ENCODE measurements around the gene NXPH1. TPM values are rescaled to one million over a fixed set of nuclear protein-coding genes. Genes with fewer than 3 reads are reported as not detected.

The NXPH1 gene
- total and polyA plus RNA-seq, 10 donors = not detected

DNA sequence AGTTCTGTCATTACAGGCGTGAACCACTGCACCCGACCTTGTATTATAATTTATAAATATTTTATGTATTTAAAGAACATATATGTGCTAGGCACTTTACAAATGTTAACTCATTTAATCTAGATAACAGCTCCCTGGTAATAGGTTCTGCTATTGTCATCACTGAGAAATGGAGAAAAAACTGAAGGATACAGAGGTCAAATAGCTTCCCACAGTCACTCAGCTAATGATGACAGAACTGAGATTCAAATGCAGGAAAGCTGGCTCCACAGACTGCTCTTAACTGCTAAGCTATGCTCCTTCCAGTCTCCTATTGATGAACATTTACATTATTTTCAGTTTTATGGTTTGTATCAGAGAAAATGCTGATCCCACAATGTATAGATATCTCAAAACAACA lies 28.9 kb downstream of the NXPH1 start:
- TF ChIP-seq POLR2AphosphoS5 (IDR thresholded peaks at IDR 0.05) (no peak), POLR2A (IDR thresholded peaks at IDR 0.05) (no peak)
- TF ChIP-seq, protein P1, sequence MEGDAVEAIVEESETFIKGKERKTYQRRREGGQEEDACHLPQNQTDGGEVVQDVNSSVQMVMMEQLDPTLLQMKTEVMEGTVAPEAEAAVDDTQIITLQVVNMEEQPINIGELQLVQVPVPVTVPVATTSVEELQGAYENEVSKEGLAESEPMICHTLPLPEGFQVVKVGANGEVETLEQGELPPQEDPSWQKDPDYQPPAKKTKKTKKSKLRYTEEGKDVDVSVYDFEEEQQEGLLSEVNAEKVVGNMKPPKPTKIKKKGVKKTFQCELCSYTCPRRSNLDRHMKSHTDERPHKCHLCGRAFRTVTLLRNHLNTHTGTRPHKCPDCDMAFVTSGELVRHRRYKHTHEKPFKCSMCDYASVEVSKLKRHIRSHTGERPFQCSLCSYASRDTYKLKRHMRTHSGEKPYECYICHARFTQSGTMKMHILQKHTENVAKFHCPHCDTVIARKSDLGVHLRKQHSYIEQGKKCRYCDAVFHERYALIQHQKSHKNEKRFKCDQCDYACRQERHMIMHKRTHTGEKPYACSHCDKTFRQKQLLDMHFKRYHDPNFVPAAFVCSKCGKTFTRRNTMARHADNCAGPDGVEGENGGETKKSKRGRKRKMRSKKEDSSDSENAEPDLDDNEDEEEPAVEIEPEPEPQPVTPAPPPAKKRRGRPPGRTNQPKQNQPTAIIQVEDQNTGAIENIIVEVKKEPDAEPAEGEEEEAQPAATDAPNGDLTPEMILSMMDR (IDR thresholded peaks at IDR 0.05 in 8 of 11, conservative IDR thresholded peaks at IDR 0.05 in 3 of 11) = no peak
- Histone ChIP-seq H3K4me3 (no peak overlapping the region), H3K36me3 (no peaks in the 10 kb centered on the region), H3K9me3 (no peaks in the 10 kb centered on the region), H3K4me1 (no peaks in the 10 kb centered on the region), H3K27ac (no peak overlapping the region), H3K27me3 (replicated peaks in 1 of 7) (peaks cover 0 to 12% (median 0%) of the 10 kb centered on the region in 7 donors)
- WGBS, 5 donors = 79 to 89% (median 82%) methylated on average over 2 of the region's 2 CpGs
- no peak for DNase-seq
- intact Hi-C loops (cut with DNase I; ENCODE audit: low total_unique reads) = no loop called here

DNA sequence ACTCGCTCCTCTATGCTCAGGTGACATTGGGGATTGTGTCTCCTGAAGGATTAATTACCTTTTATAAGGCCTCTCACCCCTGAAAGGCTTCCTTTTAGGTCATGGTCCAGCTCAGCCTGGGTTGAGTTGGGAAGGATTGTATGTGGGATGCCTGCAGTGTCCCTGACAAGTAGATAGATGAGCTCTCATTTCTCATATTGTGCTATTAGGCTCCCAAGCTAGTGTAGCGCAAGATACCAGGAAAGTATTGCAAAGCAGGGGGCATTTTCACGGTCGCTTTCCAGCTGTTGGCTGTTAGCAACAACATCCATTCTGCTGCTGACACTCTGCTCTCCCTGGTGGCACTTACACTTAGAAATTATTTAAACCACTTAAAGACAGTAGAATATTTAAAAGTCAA lies 31.9 kb downstream of the NXPH1 start:
- Histone ChIP-seq H3K4me3 (no peak overlapping the region), H3K36me3 (no peaks in the 10 kb centered on the region), H3K9me3 (no peaks in the 10 kb centered on the region), H3K4me1 (no peaks in the 10 kb centered on the region), H3K27me3 (replicated peaks in 1 of 7) (peaks cover 0 to 12% (median 0%) of the 10 kb centered on the region in 7 donors), H3K27ac (no peak overlapping the region)
- intact Hi-C loops (cut with DNase I; ENCODE audit: low total_unique reads) = no loop called here
- 48 to 78% (median 64%) methylated on average over 4 of the region's 4 CpGs for WGBS, 5 donors
- no peak for TF ChIP-seq POLR2A (IDR thresholded peaks at IDR 0.05)
- TF ChIP-seq, protein P1 (IDR thresholded peaks at IDR 0.05 in 8 of 11, conservative IDR thresholded peaks at IDR 0.05 in 3 of 11) = no peak
- TF ChIP-seq POLR2AphosphoS5 (IDR thresholded peaks at IDR 0.05) = no peak
- no peak for DNase-seq

DNA sequence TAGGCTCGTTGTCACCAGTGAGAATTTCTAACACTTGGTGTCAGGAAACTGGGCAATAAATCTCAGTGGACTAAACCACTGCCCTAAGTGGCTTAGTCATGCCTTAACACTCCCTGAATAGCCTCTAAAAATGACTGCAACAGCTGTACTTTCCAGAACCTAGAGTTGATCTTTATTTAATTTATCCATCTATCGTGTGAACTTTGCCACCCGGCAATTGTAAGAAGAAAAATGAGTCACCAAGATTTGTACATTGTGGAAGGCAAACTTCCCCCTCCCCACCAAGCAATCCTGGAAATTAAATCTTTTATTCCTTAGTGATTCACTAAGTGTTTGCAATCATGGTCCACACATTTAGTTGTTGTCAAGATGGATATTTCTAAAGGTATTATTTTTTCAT lies 47.1 kb downstream of the NXPH1 start:
- H3K27ac ChIP-seq = no peak overlapping the region
- no peak overlapping the region for H3K4me3 ChIP-seq
- TF ChIP-seq POLR2AphosphoS5 (IDR thresholded peaks at IDR 0.05) (no peak), POLR2A (IDR thresholded peaks at IDR 0.05) (no peak)
- TF ChIP-seq, protein P1 (IDR thresholded peaks at IDR 0.05 in 8 of 11, conservative IDR thresholded peaks at IDR 0.05 in 3 of 11) = no peak
- peaks cover 0 to 28% (median 22%) of the 10 kb centered on the region in 8 donors for H3K9me3 ChIP-seq
- H3K4me1 ChIP-seq = no peaks in the 10 kb centered on the region
- intact Hi-C loops (cut with DNase I; ENCODE audit: low total_unique reads) = no loop called here
- H3K36me3 ChIP-seq = no peaks in the 10 kb centered on the region
- WGBS, 5 donors = 58 to 64% (median 61%) methylated on average over 3 of the region's 3 CpGs
- H3K27me3 ChIP-seq (replicated peaks in 1 of 7) = no peaks in the 10 kb centered on the region
- DNase-seq = no peak

DNA sequence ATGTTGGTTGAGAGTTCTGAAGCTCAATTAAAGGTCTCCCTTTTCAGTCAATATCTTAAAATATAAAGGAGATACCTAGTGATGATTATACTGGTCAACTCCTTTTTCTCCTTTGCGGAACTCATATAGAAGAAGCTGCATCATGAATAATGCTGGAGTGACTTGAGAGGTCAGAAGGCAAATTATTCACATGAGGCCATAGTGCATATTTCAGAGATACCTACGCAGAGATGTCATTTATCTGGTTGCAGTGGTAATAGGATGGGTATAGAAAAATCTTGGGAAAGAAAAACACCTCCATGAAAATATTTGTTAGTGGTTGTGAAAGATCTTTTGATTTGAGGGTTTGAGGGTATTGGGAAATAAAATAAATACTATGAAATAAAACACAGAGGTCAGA lies 47.7 kb downstream of the NXPH1 start:
- TF ChIP-seq POLR2AphosphoS5 (IDR thresholded peaks at IDR 0.05) (no peak), POLR2A (IDR thresholded peaks at IDR 0.05) (no peak)
- TF ChIP-seq, protein P1 (IDR thresholded peaks at IDR 0.05 in 8 of 11, conservative IDR thresholded peaks at IDR 0.05 in 3 of 11) = no peak
- no peaks in the 10 kb centered on the region for H3K27me3 ChIP-seq (replicated peaks in 1 of 7)
- DNase-seq = no peak
- no peak overlapping the region for H3K27ac ChIP-seq
- no peaks in the 10 kb centered on the region for H3K36me3 ChIP-seq
- intact Hi-C loops (cut with DNase I; ENCODE audit: low total_unique reads) = no loop called here
- H3K4me1 ChIP-seq = no peaks in the 10 kb centered on the region
- peaks cover 0 to 28% (median 22%) of the 10 kb centered on the region in 8 donors for H3K9me3 ChIP-seq
- WGBS, 5 donors = 77 to 85% (median 79%) methylated on average over 2 of the region's 2 CpGs
- H3K4me3 ChIP-seq = no peak overlapping the region

Data from spleen (tissue), 11 donors.